CD4-positive, alpha-beta T cell (primary cell): ENCODE measurements around the gene ALDH1L2. TPM values are rescaled to one million over a fixed set of nuclear protein-coding genes. Genes with fewer than 3 reads are reported as not detected.

ENCODE experiments used
- ATAC-seq: fragments of 200-7000 bp; cut with Tn5 transposase; one replicate; pipeline ENCODE4 v1.10.0; 2022; ENCODE audit warnings: mild to moderate bottlenecking; ENCODE audit not compliant: poor library complexity
- CTCF ChIA-PET: fragments of 350-600 bp; sonication (Branson Sonifier 250); formaldehyde crosslinking; loops from one replicate; lab custom pipeline; 2021; ENCODE audit warnings: antibody characterized with exemption, inconsistent platforms; lab: Charles Lee
- POLR2A ChIA-PET: fragments of 350-600 bp; sonication (Branson Sonifier 250); formaldehyde crosslinking; loops from one replicate; lab custom pipeline; 2021; ENCODE audit warnings: antibody characterized with exemption, inconsistent platforms; lab: Charles Lee
- DNase-seq, 14 experiments: peaks; one replicate each; pipeline ENCODE4 v3.0.0-alpha.2; 2013 to 2020; ENCODE audit warnings: mixed read lengths in 2 of 14
- H3K27ac ChIP-seq, 2 donors: one replicate each; pipeline versions ENCODE4 v1.5.1 to v1.7.0; 2013; ENCODE audit warnings: low read length in 2 of 2, low read depth in 1 of 2, mild to moderate bottlenecking in 1 of 2
- H3K27me3 ChIP-seq, 2 experiments: 1 replicate in 1 of 2; 2 replicates in 1 of 2; pipeline versions ENCODE4 v1.6.1 to v1.7.0; 2013; ENCODE audit warnings: low read length in 2 of 2, control low read depth in 1 of 2, mild to moderate bottlenecking in 1 of 2, moderate library complexity in 1 of 2; ENCODE audit not compliant: insufficient read depth in 2 of 2, control insufficient read depth in 1 of 2
- H3K36me3 ChIP-seq: one replicate; pipeline ENCODE4 v1.6.1; 2013; ENCODE audit warnings: low read length, control low read depth; ENCODE audit not compliant: insufficient read depth
- H3K4me1 ChIP-seq: one replicate; pipeline ENCODE4 v1.6.1; 2013; ENCODE audit warnings: low read length, control low read depth; ENCODE audit not compliant: insufficient read depth
- H3K4me3 ChIP-seq: one replicate; pipeline ENCODE4 v1.5.1; 2013; ENCODE audit warnings: mild to moderate bottlenecking, low read length, moderate library complexity
- H3K9me3 ChIP-seq, 2 experiments: 1 replicate in 1 of 2; 2 replicates in 1 of 2; pipeline versions ENCODE4 v1.6.1 to v1.7.0; 2013; ENCODE audit warnings: low read length in 2 of 2, mild to moderate bottlenecking in 2 of 2, control low read depth in 1 of 2, moderate library complexity in 1 of 2; ENCODE audit not compliant: control insufficient read depth in 1 of 2, insufficient read depth in 1 of 2
- H3K27ac Mint-ChIP-seq: one replicate; pipeline ENCODE4 v1.8.0; 2020; ENCODE audit warnings: mixed read lengths
- H3K27me3 Mint-ChIP-seq: one replicate; pipeline ENCODE4 v1.8.0; 2021; ENCODE audit warnings: mixed read lengths
- H3K36me3 Mint-ChIP-seq: one replicate; pipeline ENCODE4 v1.8.0; 2021; ENCODE audit warnings: low read depth, mixed read lengths
- H3K4me1 Mint-ChIP-seq: one replicate; pipeline ENCODE4 v1.8.0; 2021; ENCODE audit warnings: low read depth, mixed read lengths
- H3K4me3 Mint-ChIP-seq: one replicate; pipeline ENCODE4 v1.8.0; 2020; ENCODE audit warnings: mild to moderate bottlenecking, mixed read lengths
- H3K9me3 Mint-ChIP-seq: one replicate; pipeline ENCODE4 v1.8.0; 2020; ENCODE audit warnings: mixed read lengths
- intact Hi-C, 2 experiments: fragments of 100-400 bp; cut with DNase I in 1 of 2; cut with micrococcal nuclease in 1 of 2; formaldehyde crosslinking; loops; one replicate each; pipeline versions ENCODE4 v1.15.1 to v1.9.0; 2023 to 2025; cut with DNase I, micrococcal nuclease
- total RNA-seq, 174 experiments: library from RNA in 2 of 174; stranded (reverse) in 2 of 174; gene quantifications; one replicate each; pipeline ENCODE4 v1.2.3 and lab custom pipeline; 2021 to 2026
- TF ChIP-seq, protein P1 (sequence below): fragments of 200-600 bp; IDR thresholded peaks from one replicate; pipeline ENCODE4 v1.8.0; 2022; ENCODE audit warnings: antibody characterized with exemption, mild to moderate bottlenecking

The ALDH1L2 gene
- total RNA-seq, 2 experiments from 2014 or later: 0.03 TPM; not detected in 1

DNA sequence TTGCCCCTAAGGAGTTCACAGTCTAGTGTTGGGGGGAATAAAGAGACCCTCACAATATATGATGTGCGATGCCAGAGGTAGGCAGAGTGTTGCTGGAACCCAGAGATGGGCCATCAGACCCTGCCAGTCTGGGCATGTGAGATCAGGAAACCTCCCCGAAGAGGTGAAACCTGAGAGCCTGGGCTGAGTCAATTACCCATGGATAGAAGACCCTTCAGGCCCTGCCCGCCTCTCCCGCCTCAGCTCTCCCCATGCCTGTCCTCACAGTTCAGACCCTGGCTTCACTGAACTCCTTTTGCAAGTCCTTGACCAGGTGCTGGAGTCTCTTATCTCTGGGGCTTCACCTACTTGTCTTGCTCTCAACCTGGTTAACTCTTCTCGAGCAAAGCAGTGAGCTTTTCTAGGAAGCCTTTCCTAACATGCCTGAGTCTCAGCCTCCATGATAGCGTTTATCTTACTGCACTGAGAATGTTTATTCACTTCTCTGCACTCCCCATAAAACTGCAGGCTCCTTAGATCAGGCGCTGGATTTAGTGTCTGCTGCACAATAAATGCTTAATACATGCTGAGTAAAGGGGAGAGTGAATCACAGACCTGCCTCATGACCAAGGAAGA, 19.6 kb downstream of the ALDH1L2 start:
- Histone ChIP-seq H3K27me3 (no peaks in the 10 kb centered on the region), H3K9me3 (no peaks in the 10 kb centered on the region), H3K4me1 (no peaks in the 10 kb centered on the region), H3K4me3 (no peak overlapping the region), H3K27ac (no peak overlapping the region), H3K36me3 (no peaks in the 10 kb centered on the region)
- H3K4me1 Mint-ChIP-seq: no peaks in the 10 kb centered on the region
- H3K36me3 Mint-ChIP-seq: no peaks in the 10 kb centered on the region
- no peak for ATAC-seq
- CTCF ChIA-PET: no interaction called here
- no peaks in the 10 kb centered on the region for H3K9me3 Mint-ChIP-seq
- TF ChIP-seq, protein P1, sequence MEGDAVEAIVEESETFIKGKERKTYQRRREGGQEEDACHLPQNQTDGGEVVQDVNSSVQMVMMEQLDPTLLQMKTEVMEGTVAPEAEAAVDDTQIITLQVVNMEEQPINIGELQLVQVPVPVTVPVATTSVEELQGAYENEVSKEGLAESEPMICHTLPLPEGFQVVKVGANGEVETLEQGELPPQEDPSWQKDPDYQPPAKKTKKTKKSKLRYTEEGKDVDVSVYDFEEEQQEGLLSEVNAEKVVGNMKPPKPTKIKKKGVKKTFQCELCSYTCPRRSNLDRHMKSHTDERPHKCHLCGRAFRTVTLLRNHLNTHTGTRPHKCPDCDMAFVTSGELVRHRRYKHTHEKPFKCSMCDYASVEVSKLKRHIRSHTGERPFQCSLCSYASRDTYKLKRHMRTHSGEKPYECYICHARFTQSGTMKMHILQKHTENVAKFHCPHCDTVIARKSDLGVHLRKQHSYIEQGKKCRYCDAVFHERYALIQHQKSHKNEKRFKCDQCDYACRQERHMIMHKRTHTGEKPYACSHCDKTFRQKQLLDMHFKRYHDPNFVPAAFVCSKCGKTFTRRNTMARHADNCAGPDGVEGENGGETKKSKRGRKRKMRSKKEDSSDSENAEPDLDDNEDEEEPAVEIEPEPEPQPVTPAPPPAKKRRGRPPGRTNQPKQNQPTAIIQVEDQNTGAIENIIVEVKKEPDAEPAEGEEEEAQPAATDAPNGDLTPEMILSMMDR: no peak
- intact Hi-C loops: no loop called here
- POLR2A ChIA-PET: no interaction called here
- no peak overlapping the region for H3K27ac Mint-ChIP-seq
- no peak overlapping the region for H3K4me3 Mint-ChIP-seq
- no peak for DNase-seq
- H3K27me3 Mint-ChIP-seq: peaks cover 11% of the 10 kb centered on the region

DNA sequence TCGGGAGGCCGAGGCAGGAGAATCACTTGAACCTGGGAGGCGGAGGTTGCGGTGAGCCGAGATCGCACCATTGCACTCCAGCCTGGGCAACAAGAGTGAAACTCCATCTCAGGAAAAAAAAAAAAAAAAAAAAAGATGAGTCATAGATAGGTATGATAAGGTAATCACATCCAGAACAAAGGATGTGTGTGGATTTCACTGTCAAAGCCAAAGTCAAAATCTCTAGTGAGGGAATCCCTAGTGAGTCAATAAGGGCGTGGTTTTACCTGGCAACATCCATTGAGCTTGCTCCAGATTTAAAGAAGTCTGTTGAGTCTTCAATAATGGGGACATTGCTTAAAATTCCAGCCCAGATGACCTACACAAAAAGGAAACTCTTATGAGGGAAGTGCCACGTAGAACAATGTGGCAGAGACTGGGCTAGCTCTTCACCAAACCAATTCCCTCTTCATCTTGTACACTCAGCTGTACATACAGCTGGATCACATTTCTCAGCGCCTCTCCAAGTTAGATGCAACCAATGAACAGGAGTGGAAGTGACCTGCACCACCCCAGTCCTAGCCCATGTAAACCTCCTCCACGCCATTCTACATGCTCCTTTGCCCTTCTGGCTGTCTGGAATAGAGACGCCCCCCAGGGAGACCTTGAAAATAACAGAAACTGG, 23.4 kb downstream of the ALDH1L2 start:
- H3K36me3 ChIP-seq: no peaks in the 10 kb centered on the region
- H3K27ac Mint-ChIP-seq: no peak overlapping the region
- CTCF ChIA-PET: no interaction called here

DNA sequence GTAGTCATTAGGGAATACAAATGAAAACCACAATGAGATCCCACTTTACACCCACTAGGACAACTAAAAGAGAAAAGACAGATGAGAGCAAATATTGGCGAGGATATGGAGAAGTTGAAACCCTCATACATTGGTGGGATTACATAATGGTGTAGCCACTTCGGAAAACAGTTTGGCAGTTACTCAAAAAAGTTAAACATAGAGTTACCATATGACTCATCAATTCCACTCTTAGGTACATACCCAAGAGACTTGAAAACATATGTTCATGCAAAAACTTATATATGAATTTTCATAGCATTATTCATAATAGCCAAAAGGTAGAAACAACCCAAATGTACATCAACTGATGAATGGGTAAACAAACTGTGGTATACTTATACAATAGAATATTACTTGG, 27.1 kb downstream of the ALDH1L2 start:
- ChIA-PET CTCF (no interaction called here), POLR2A (interaction anchor here (0.8 kb wide), 1 partner anchor 192 kb away, joined by 3 read pairs; no protein-coding TSS in a partner anchor)
- H3K9me3 ChIP-seq: no peaks in the 10 kb centered on the region
- H3K27ac Mint-ChIP-seq: no peak overlapping the region
- H3K27me3 Mint-ChIP-seq: no peaks in the 10 kb centered on the region
- no peak overlapping the region for H3K4me3 Mint-ChIP-seq
- H3K36me3 Mint-ChIP-seq: no peaks in the 10 kb centered on the region
- TF ChIP-seq, protein P1: no peak
- intact Hi-C loops: no loop called here
- H3K36me3 ChIP-seq: no peaks in the 10 kb centered on the region
- no peaks in the 10 kb centered on the region for H3K9me3 Mint-ChIP-seq
- H3K4me3 ChIP-seq: no peak overlapping the region
- H3K27me3 ChIP-seq: no peaks in the 10 kb centered on the region
- no peaks in the 10 kb centered on the region for H3K4me1 Mint-ChIP-seq
- DNase-seq: no peak
- H3K27ac ChIP-seq: no peak overlapping the region
- H3K4me1 ChIP-seq: no peaks in the 10 kb centered on the region
- ATAC-seq: no peak

More for the DNA sequence above, 23.4 kb downstream of the ALDH1L2 start:
- DNase-seq (no peak), ATAC-seq (no peak)
- no peaks in the 10 kb centered on the region for H3K9me3 Mint-ChIP-seq
- TF ChIP-seq, protein P1: no peak
- H3K4me3 Mint-ChIP-seq: no peak overlapping the region
- no peak overlapping the region for H3K27ac ChIP-seq
- H3K4me3 ChIP-seq: no peak overlapping the region
- no peaks in the 10 kb centered on the region for H3K4me1 Mint-ChIP-seq
- no peaks in the 10 kb centered on the region for H3K27me3 ChIP-seq
- POLR2A ChIA-PET: no interaction called here
- no peaks in the 10 kb centered on the region for H3K36me3 Mint-ChIP-seq
- H3K27me3 Mint-ChIP-seq: peaks cover 11% of the 10 kb centered on the region
- no peaks in the 10 kb centered on the region for H3K4me1 ChIP-seq
- no peaks in the 10 kb centered on the region for H3K9me3 ChIP-seq
- intact Hi-C loops: no loop called here
